HAP-1 (cell line): ENCODE measurements around the gene APCDD1L.

Experiments used
- DNase-seq, 2 experiments: peaks; one replicate each; pipeline ENCODE4 v3.0.0-alpha.2; 2016 to 2020; ENCODE audit warnings: low spot score in 2 of 2
- H3K27me3 ChIP-seq: fragments of 250-450 bp; sonication (Bioruptor Pico); 2 replicates; pipeline ENCODE4 v1.5.1; 2020; ENCODE audit warnings: low read depth, mild to moderate bottlenecking, moderate library complexity
- H3K36me3 ChIP-seq: fragments of 250-450 bp; sonication (Bioruptor Pico); replicated peaks from 2 replicates; pipeline ENCODE4 v1.5.1; 2020; ENCODE audit warnings: mild to moderate bottlenecking
- H3K4me1 ChIP-seq: fragments of 250-450 bp; sonication (Bioruptor Pico); 2 replicates; pipeline ENCODE4 v1.5.1; 2020; ENCODE audit warnings: mild to moderate bottlenecking
- H3K4me3 ChIP-seq: fragments of 250-450 bp; sonication (Bioruptor Pico); 2 replicates; pipeline ENCODE4 v1.5.1; 2020; ENCODE audit warnings: mild to moderate bottlenecking, moderate library complexity
- H3K9me3 ChIP-seq: fragments of 250-450 bp; sonication (Bioruptor Pico); 2 replicates; pipeline ENCODE4 v1.5.1; 2020; ENCODE audit warnings: mild to moderate bottlenecking, moderate library complexity
- in situ Hi-C: fragments of 300-500 bp; cut with MboI; formaldehyde crosslinking; loops from 3 replicates; pipeline ENCODE4 v1.14.3; 2020; ENCODE audit warnings: low sequenced_read_pairs, inconsistent platforms, mixed read lengths

APCDD1L gene

GRCh38 chr20:58515233-58516212 is at the start of gene APCDD1L:
Gene APCDD1L, minus strand, starts transcription at chr20:58515399. Its CDS starts 692 bp downstream, at chr20:58514707.
- in situ Hi-C loops: no loop called here
- Histone ChIP-seq H3K4me1 (no peaks in the 10 kb centered on the region), H3K4me3 (no peak within 1 kb of the TSS), H3K36me3 (no peaks in the 10 kb centered on the region), H3K9me3 (no peaks in the 10 kb centered on the region), H3K27me3 (no peaks in the 10 kb centered on the region)
- no peak for DNase-seq

- Histone ChIP-seq H3K27me3 (no peaks in the 10 kb centered on the region), H3K4me1 (no peaks in the 10 kb centered on the region), H3K9me3 (no peaks in the 10 kb centered on the region), H3K4me3 (no peak overlapping the region), H3K36me3 (no peaks in the 10 kb centered on the region)
- no peak for DNase-seq
- in situ Hi-C loops: no loop called here
These were observed 44.1 kb upstream of the APCDD1L start for GRCh38 chr20:58559368-58559729.

DNA sequence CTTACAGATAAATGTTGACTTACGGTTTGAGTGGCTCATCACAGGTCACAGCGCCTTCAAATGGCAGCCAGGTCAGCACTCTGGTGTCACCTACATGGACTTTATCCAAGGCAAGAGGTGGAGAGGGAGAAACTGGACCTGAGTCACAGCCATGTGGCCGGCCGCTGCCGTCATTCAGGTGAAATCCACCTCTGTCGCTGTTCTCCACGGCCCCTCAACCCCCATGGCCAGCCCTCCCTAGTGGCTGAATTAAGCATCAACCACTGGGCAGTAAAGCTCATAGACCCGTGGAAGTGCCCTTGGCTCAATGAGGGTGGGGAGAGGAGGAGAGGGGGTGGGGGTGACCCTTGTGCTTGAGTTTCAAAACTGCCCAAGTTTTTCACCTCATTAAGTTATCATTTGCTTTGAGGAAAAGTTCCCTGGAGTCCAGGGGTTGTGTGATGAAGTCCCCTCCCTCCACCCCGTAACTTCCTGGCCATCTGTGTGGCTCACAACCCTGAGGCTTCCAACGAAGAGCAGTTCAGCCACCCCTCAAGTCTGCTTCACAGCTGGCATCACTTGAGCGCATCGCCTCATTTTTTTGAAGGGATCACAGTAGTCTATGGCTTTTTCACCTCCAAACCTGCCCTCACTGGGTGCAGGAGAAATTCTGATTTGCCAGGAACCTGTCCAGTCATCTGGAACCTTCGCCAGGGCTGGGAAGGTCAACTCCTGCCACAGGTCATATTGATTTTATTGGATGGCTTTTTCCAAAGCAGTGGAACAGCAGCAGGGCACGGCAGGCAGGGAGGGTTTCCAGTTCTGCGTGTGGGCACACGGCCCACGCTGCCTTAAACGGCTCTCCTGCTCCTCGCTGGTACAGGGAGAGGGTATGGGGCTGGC is 43.5 kb upstream of the APCDD1L start:
- no peaks in the 10 kb centered on the region for H3K27me3 ChIP-seq
- in situ Hi-C loops: no loop called here
- H3K9me3 ChIP-seq: no peaks in the 10 kb centered on the region
- DNase-seq: no peak
- no peaks in the 10 kb centered on the region for H3K4me1 ChIP-seq
- no peaks in the 10 kb centered on the region for H3K36me3 ChIP-seq
- no peak overlapping the region for H3K4me3 ChIP-seq

DNA sequence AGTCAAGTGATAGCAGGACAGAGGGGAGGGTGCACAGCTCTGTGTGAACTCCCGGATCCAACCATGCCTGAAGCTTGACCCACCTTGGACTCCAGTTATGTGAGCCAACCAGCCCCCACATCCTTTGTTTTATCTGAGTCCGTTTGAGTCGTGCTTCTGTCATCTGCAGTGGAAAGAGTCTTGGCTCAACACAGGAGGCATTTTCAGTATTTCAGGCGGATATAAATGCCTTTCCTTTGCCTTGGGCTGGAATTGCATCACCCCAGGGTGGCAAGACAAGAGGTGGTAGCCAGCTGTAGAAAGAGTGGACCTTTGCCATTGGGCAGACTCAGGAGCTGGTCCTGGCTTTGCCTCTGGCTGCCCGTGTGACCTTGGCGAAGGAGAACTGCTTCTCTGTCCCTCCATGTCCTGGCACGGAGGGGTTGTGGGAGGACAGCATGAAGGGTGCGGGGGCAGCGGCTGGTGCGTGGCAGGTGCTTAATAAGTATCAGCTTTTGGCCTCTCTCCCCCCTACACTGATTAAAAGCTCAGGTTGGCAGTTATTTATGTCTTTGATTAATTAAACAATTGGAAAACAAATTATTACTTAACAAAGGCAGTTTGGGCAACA is 42.6 kb upstream of the APCDD1L start:
- in situ Hi-C loops: no loop called here
- no peaks in the 10 kb centered on the region for H3K9me3 ChIP-seq
- H3K4me3 ChIP-seq: no peak overlapping the region
- H3K4me1 ChIP-seq: no peaks in the 10 kb centered on the region
- no peaks in the 10 kb centered on the region for H3K36me3 ChIP-seq
- DNase-seq: no peak
- no peaks in the 10 kb centered on the region for H3K27me3 ChIP-seq

- DNase-seq: no peak
- no peaks in the 10 kb centered on the region for H3K27me3 ChIP-seq
- in situ Hi-C loops: no loop called here
- H3K36me3 ChIP-seq: no peaks in the 10 kb centered on the region
- no peaks in the 10 kb centered on the region for H3K4me1 ChIP-seq
- H3K9me3 ChIP-seq: no peaks in the 10 kb centered on the region
- H3K4me3 ChIP-seq: no peak overlapping the region
These were observed 41.8 kb upstream of the APCDD1L start for GRCh38 chr20:58556961-58557360.

- no peak for DNase-seq
- no peaks in the 10 kb centered on the region for H3K4me1 ChIP-seq
- in situ Hi-C loops: no loop called here
- no peaks in the 10 kb centered on the region for H3K36me3 ChIP-seq
- H3K9me3 ChIP-seq: no peaks in the 10 kb centered on the region
- no peaks in the 10 kb centered on the region for H3K27me3 ChIP-seq
- no peak overlapping the region for H3K4me3 ChIP-seq
These were observed 40.0 kb upstream of the APCDD1L start for GRCh38 chr20:58555078-58555765.

DNA sequence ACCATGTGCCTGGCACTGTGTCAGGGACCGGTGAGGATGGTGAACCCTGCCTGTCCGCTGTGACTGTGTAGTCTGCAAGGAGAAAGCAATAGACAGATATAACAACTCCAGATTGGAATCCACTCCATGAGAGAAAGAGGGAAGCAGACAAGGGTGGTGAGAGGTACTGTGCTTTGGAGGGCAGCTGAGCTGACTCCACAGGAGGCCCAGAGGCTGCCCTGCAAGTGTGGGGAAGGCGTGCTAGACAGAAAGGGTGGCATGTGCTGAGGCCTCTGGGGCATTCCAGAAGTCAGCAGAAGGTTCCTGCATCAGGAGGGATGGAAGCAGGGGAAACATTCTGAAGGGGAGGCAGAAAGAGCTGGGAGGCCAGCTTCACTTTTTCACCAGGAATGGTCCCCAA is 39.3 kb upstream of the APCDD1L start:
- in situ Hi-C loops: no loop called here
- H3K27me3 ChIP-seq: no peaks in the 10 kb centered on the region
- no peak for DNase-seq
- no peaks in the 10 kb centered on the region for H3K36me3 ChIP-seq
- H3K4me3 ChIP-seq: no peak overlapping the region
- H3K9me3 ChIP-seq: no peaks in the 10 kb centered on the region
- H3K4me1 ChIP-seq: no peaks in the 10 kb centered on the region

GRCh38 chr20:58553841-58554240 is 38.6 kb upstream of the APCDD1L start:
- no peaks in the 10 kb centered on the region for H3K36me3 ChIP-seq
- no peak overlapping the region for H3K4me3 ChIP-seq
- no peaks in the 10 kb centered on the region for H3K4me1 ChIP-seq
- H3K9me3 ChIP-seq: no peaks in the 10 kb centered on the region
- H3K27me3 ChIP-seq: no peaks in the 10 kb centered on the region
- no peak for DNase-seq
- in situ Hi-C loops: no loop called here

- in situ Hi-C loops: no loop called here
- DNase-seq: no peak
- no peaks in the 10 kb centered on the region for H3K27me3 ChIP-seq
- no peaks in the 10 kb centered on the region for H3K9me3 ChIP-seq
- no peak overlapping the region for H3K4me3 ChIP-seq
- H3K36me3 ChIP-seq: no peaks in the 10 kb centered on the region
- no peaks in the 10 kb centered on the region for H3K4me1 ChIP-seq
These were observed 38.0 kb upstream of the APCDD1L start for GRCh38 chr20:58553166-58553696.

- Histone ChIP-seq H3K9me3 (no peaks in the 10 kb centered on the region), H3K4me3 (no peak overlapping the region), H3K4me1 (no peaks in the 10 kb centered on the region), H3K36me3 (no peaks in the 10 kb centered on the region), H3K27me3 (no peaks in the 10 kb centered on the region)
- in situ Hi-C loops: no loop called here
- DNase-seq: no peak
These were observed 37.3 kb upstream of the APCDD1L start for GRCh38 chr20:58552366-58552934.

DNA sequence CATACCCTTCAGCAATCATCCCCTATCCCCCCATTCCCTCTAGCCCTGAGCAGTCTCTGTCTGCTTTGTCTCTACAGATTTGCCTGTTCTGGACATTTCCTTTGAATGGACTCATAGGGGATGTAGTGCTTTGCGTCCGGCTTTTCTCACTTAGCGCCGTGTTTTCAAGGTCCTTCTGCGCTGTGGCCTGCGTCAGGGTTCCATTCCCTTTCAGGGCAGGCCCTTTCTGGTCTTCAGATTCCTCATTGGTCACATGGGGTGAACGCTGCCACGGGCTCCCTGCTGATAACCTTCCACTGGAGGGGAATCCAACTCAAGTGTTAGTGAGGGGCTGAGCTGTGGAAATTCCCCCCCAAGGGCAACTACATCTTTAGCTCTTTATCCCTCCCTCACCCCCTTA is 36.4 kb upstream of the APCDD1L start:
- H3K4me3 ChIP-seq: no peak overlapping the region
- in situ Hi-C loops: no loop called here
- H3K36me3 ChIP-seq: no peaks in the 10 kb centered on the region
- H3K9me3 ChIP-seq: no peaks in the 10 kb centered on the region
- no peak for DNase-seq
- H3K27me3 ChIP-seq: no peaks in the 10 kb centered on the region
- H3K4me1 ChIP-seq: no peaks in the 10 kb centered on the region

DNA sequence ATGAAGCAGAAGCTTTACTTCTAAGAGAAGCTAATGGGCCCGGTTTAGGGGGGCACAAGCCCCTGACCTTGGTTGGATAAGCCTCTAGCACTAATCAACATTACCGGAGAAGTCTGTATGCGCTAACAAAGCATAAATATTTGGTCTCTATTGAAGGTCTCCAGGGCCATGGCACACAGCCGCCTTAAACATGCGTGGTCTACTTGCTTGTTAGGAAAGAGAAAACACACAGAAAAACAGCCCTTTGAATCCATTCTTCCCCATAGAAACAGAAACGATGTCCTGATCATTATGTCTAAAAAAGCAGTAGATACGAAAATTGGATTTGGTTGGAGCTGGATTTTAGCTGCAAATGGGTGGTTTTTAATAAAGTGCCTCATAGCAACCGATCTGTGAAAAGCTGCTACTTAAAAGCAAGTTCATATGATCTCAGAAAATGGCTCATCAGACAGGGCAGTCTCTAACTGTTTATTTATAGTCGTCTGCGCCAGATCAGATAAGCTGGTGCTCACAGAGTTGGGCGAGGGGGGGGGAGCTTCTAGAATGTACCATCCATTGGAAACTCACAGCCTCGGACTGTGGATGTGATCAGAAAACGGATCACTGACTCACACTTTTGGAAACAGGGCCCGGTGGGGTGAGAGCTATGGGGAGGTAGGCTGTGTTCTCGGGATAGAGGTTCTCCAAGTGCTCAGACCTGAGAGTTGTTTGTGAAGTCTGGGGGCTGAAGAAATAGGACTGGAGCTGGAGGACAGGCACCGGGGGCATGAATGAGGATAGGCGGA is 35.3 kb upstream of the APCDD1L start:
- Histone ChIP-seq H3K36me3 (no peaks in the 10 kb centered on the region), H3K27me3 (no peaks in the 10 kb centered on the region), H3K9me3 (no peaks in the 10 kb centered on the region), H3K4me1 (no peaks in the 10 kb centered on the region), H3K4me3 (no peak overlapping the region)
- no peak for DNase-seq
- in situ Hi-C loops: no loop called here
